ENCODE results near the gene DPP3. TPM values are rescaled to one million over a fixed set of nuclear protein-coding genes. Genes with fewer than 3 reads are reported as not detected.
"Not testable (repeated sequence)": the region's sequence is repeated elsewhere in the genome, so short reads cannot be mapped to it uniquely, and the experiment has no call there.

DPP3 gene
- total and polyA plus RNA-seq, 12 donors: 23.6 to 70.9 (median 33.5) TPM

GRCh38 chr11:66531841-66532240 lies 51.6 kb downstream of the DPP3 start:
- DNase-seq: no peak
- Histone ChIP-seq H3K36me3 (replicated peaks in 1 of 2) (peaks cover 0 to 5% of the 10 kb centered on the region in 2 donors), H3K9me3 (replicated peaks in 1 of 3) (no peaks in the 10 kb centered on the region), H3K27me3 (no peaks in the 10 kb centered on the region), H3K4me3 (no peak overlapping the region), H3K27ac (no peak overlapping the region), H3K4me1 (replicated peaks in 1 of 2) (no peaks in the 10 kb centered on the region)
- TF ChIP-seq CTCF (IDR thresholded peaks at IDR 0.05) (no peak), POLR2A (IDR thresholded peaks at IDR 0.05) (no peak)
- intact Hi-C loops (cut with DNase I): no loop called here
- WGBS, 4 donors: 92 to 98% (median 93%) methylated on average over 6 to 11 of the region's 11 CpGs; no CpG with 5 or more reads in 1 of the 4 donors

- Histone ChIP-seq H3K36me3 (replicated peaks in 1 of 2) (peaks cover 0 to 5% of the 10 kb centered on the region in 2 donors), H3K4me3 (no peak overlapping the region), H3K27me3 (no peaks in the 10 kb centered on the region), H3K27ac (no peak overlapping the region), H3K4me1 (replicated peaks in 1 of 2) (no peaks in the 10 kb centered on the region), H3K9me3 (replicated peaks in 1 of 3) (no peaks in the 10 kb centered on the region)
- no peak for DNase-seq
- 78 to 86% (median 82%) methylated on average over 6 of the region's 6 CpGs for WGBS, 4 donors
- intact Hi-C loops (cut with DNase I): no loop called here
- no peak for TF ChIP-seq POLR2A (IDR thresholded peaks at IDR 0.05)
- no peak for TF ChIP-seq CTCF (IDR thresholded peaks at IDR 0.05)
Observed at GRCh38 chr11:66532784-66533183, 52.5 kb downstream of the DPP3 start.

- no peaks in the 10 kb centered on the region for H3K9me3 ChIP-seq (replicated peaks in 1 of 3)
- TF ChIP-seq CTCF (IDR thresholded peaks at IDR 0.05) (no peak), POLR2A (IDR thresholded peaks at IDR 0.05) (no peak)
- H3K36me3 ChIP-seq (replicated peaks in 1 of 2): peaks cover 0 to 23% of the 10 kb centered on the region in 2 donors
- H3K27me3 ChIP-seq: no peaks in the 10 kb centered on the region
- intact Hi-C loops (cut with DNase I): no loop called here
- H3K4me1 ChIP-seq (replicated peaks in 1 of 2): peaks cover 0 to 8% of the 10 kb centered on the region in 2 donors
- H3K4me3 ChIP-seq: no peak overlapping the region
- 85 to 94% (median 87%) methylated on average over 6 to 16 of the region's 16 CpGs for WGBS, 4 donors
- no peak overlapping the region for H3K27ac ChIP-seq
- DNase-seq: no peak
Observed at GRCh38 chr11:66539170-66539869, 59.1 kb downstream of the DPP3 start.

- WGBS, 4 donors: 89 to 100% (median 95%) methylated on average over 3 to 10 of the region's 10 CpGs
- H3K9me3 ChIP-seq (replicated peaks in 1 of 3): no peaks in the 10 kb centered on the region
- DNase-seq: no peak
- no peak overlapping the region for H3K4me3 ChIP-seq
- H3K36me3 ChIP-seq (replicated peaks in 1 of 2): peaks cover 0 to 23% of the 10 kb centered on the region in 2 donors
- intact Hi-C loops (cut with DNase I): loop anchor here in 1 of 2 donors (10.0 kb wide), 1 partner anchor 55 kb away; the partner anchor contains the start of gene DPP3
- no peak for TF ChIP-seq CTCF (IDR thresholded peaks at IDR 0.05)
- no peak for TF ChIP-seq POLR2A (IDR thresholded peaks at IDR 0.05)
- H3K27me3 ChIP-seq: no peaks in the 10 kb centered on the region
- peaks cover under 1 to 8% of the 10 kb centered on the region in 2 donors for H3K4me1 ChIP-seq (replicated peaks in 1 of 2)
- H3K27ac ChIP-seq: no peak overlapping the region
Observed at GRCh38 chr11:66539870-66540213, 59.6 kb downstream of the DPP3 start.

GRCh38 chr11:66540598-66540997 lies 60.4 kb downstream of the DPP3 start:
- WGBS, 4 donors: 80 to 92% (median 88%) methylated on average over 6 to 8 of the region's 8 CpGs
- not testable (repeated sequence) for H3K27ac ChIP-seq; H3K9me3 ChIP-seq (replicated peaks in 1 of 3); DNase-seq; H3K4me3 ChIP-seq; H3K27me3 ChIP-seq
- Histone ChIP-seq H3K4me1 (replicated peaks in 1 of 2) (peaks cover 4 to 15% of the 10 kb centered on the region in 2 donors), H3K36me3 (replicated peaks in 1 of 2) (peaks cover 0 to 23% of the 10 kb centered on the region in 2 donors)
- intact Hi-C loops (cut with DNase I): loop anchor here in 1 of 2 donors (10.0 kb wide), 1 partner anchor 56 kb away; the partner anchor contains the start of gene DPP3

Measured in adrenal gland (tissue), 12 donors.